HEK293T (cell line): ENCODE data around the gene ITLN1.

Experiments
- CTCF ChIA-PET: fragments of 350-600 bp; formaldehyde crosslinking; extraction: SDS; loops from one replicate; lab custom pipeline; 2021; ENCODE audit warnings: antibody characterized with exemption, inconsistent platforms; lab: Yijun Ruan, JAX
- POLR2A ChIA-PET: fragments of 350-600 bp; formaldehyde crosslinking; extraction: SDS; loops from one replicate; lab custom pipeline; 2020; ENCODE audit warnings: antibody characterized with exemption, inconsistent platforms; lab: Yijun Ruan, JAX
- DNase-seq: peaks from one replicate; pipeline ENCODE4 v3.0.0; 2012; ENCODE audit warnings: mixed read lengths; ENCODE audit errors: extremely low spot score
- ARNT ChIP-seq: fragments of 450-650 bp; IDR thresholded peaks from 2 replicates; pipeline ENCODE4 v1.6.1; 2017; ENCODE audit warnings: mild to moderate bottlenecking
- BHLHE40 ChIP-seq: fragments of 450-650 bp; IDR thresholded peaks from 2 replicates; pipeline ENCODE4 v1.6.1; 2016; ENCODE audit warnings: mild to moderate bottlenecking, moderate library complexity, borderline replicate concordance
- CTBP1 ChIP-seq: fragments of 450-650 bp; IDR thresholded peaks from 2 replicates; pipeline ENCODE4 v1.6.1; 2016; ENCODE audit warnings: borderline replicate concordance
- ELF4 ChIP-seq: fragments of 450-650 bp; IDR thresholded peaks from 2 replicates; pipeline ENCODE4 v1.6.1; 2017; ENCODE audit warnings: antibody characterized with exemption
- FOXA1 ChIP-seq: fragments of 450-650 bp; IDR thresholded peaks from 2 replicates; pipeline ENCODE4 v1.6.1; 2016; ENCODE audit warnings: mild to moderate bottlenecking
- FOXK2 ChIP-seq: fragments of 450-650 bp; IDR thresholded peaks from 2 replicates; pipeline ENCODE4 v1.6.1; 2016; ENCODE audit warnings: mild to moderate bottlenecking
- FOXM1 ChIP-seq: fragments of 450-650 bp; IDR thresholded peaks from 2 replicates; pipeline ENCODE4 v1.6.1; 2017; ENCODE audit warnings: mild to moderate bottlenecking, borderline replicate concordance
- HDGF ChIP-seq: fragments of 450-650 bp; IDR thresholded peaks from 2 replicates; pipeline ENCODE4 v1.6.1; 2017; ENCODE audit warnings: antibody characterized with exemption, borderline replicate concordance
- L3MBTL2 ChIP-seq: fragments of 450-650 bp; conservative IDR thresholded peaks from 2 replicates; pipeline ENCODE4 v1.6.1; 2016; ENCODE audit warnings: mild to moderate bottlenecking
- LEF1 ChIP-seq: fragments of 450-650 bp; IDR thresholded peaks from 2 replicates; pipeline ENCODE4 v1.6.1; 2017; ENCODE audit warnings: mild to moderate bottlenecking, borderline replicate concordance
- NFRKB ChIP-seq: fragments of 450-650 bp; IDR thresholded peaks from 2 replicates; pipeline ENCODE4 v1.6.1; 2016; ENCODE audit warnings: mild to moderate bottlenecking, moderate library complexity
- SP1 ChIP-seq: fragments of 450-650 bp; IDR thresholded peaks from 2 replicates; pipeline ENCODE4 v1.6.1; 2017
- SUZ12 ChIP-seq: fragments of 450-650 bp; IDR thresholded peaks from 2 replicates; pipeline ENCODE4 v1.6.1; 2016; ENCODE audit warnings: mild to moderate bottlenecking
- TARDBP ChIP-seq: fragments of 450-650 bp; IDR thresholded peaks from 2 replicates; pipeline ENCODE4 v1.6.1; 2016
- ZNF384 ChIP-seq: fragments of 450-650 bp; IDR thresholded peaks from 2 replicates; pipeline ENCODE4 v1.6.1; 2016
- TF ChIP-seq, protein P1 (sequence below): fragments of 450-650 bp; IDR thresholded peaks from 2 replicates; pipeline ENCODE4 v1.6.1; 2016

The ITLN1 gene

DNA sequence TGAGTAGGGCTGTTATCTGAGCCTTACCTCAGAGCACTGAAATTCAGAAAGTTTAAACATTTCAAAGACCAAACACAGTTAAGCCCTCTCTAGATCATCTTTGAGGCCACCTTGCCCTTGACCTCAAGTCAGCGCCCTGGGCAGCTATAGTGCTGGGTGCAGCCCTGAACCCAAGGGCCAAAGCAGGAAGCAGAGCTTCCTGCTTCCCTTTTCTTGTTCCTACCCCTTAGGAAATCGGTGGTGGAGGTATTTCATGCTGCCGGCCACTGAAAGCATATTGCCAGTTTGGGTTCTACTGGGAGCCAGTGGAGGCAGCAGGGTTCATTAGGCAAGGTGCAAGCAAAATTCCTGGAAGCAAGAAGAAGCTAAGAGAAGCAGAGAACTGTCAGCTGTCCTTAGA is 48.4 kb downstream of the ITLN1 start:
- ChIA-PET POLR2A (no interaction called here), CTCF (interaction anchor here (3.5 kb wide), 1 partner anchor 115 kb away, joined by 16 read pairs; no protein-coding TSS in a partner anchor)
- no peak for TF ChIP-seq BHLHE40
- no peak for DNase-seq

DNA sequence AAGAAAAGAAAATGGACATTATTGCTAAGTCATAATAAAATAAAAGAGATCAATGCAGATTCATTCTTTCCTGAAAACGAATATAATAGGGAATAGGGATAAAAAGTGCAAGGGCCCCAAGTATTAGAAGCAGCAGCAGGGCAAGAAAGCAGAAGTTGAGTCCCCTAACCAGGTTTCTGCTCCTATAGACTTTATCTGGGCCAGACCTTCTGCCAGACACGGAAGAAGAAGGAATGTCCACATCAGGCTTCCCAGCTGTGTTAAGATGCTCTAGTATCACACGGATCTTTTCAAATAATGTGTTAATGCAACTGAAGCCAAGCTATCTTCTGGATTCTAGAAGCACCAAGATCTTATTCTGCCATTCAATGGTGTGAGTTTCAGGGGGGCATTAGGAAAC is 49.2 kb downstream of the ITLN1 start:
- POLR2A ChIA-PET: no interaction called here
- DNase-seq: no peak
- no peak for TF ChIP-seq ARNT
- TF ChIP-seq SUZ12: no peak
- TF ChIP-seq FOXM1: no peak
- no peak for TF ChIP-seq BHLHE40
- no peak for TF ChIP-seq ZNF384
- no peak for TF ChIP-seq SP1
- TF ChIP-seq LEF1: no peak
- TF ChIP-seq FOXA1: no peak
- no peak for TF ChIP-seq TARDBP
- TF ChIP-seq HDGF: no peak
- TF ChIP-seq CTBP1: no peak
- TF ChIP-seq, protein P1, sequence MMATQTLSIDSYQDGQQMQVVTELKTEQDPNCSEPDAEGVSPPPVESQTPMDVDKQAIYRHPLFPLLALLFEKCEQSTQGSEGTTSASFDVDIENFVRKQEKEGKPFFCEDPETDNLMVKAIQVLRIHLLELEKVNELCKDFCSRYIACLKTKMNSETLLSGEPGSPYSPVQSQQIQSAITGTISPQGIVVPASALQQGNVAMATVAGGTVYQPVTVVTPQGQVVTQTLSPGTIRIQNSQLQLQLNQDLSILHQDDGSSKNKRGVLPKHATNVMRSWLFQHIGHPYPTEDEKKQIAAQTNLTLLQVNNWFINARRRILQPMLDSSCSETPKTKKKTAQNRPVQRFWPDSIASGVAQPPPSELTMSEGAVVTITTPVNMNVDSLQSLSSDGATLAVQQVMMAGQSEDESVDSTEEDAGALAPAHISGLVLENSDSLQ: no peak
- TF ChIP-seq L3MBTL2: no peak
- TF ChIP-seq NFRKB: no peak
- CTCF ChIA-PET: interaction anchor here (0.6 to 3.5 kb wide), 2 partner anchors 115 to 504 kb away, joined by 3 to 16 read pairs; no protein-coding TSS in a partner anchor

DNA sequence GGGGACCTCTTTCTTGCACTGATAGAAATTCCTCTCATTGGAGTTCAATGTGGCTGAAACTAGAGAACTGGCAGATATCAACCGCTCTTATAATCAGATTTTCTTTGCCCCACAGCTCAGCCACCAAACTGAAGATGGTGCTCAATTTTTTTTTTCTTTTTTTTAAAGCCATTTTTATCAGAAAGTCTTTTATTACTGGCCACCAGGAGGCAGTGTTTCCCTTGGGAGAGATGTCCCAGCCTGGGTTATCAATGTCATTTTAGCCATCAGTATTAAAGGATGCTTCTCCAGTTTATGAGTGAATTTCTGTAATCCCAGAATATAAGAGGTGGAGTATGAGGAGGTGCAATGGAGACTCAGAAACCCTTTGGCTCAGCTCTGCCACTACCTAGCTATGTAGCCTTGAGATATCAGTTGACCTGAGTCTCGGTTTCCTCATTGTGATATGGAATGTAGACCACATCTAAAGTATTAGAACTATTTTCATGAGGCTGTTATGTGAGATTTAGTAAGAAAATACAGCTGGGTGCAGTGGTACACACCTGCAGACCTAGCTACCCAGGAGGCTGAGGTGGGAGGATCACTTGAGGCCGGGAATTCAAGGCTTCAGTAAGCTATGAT is 49.9 kb downstream of the ITLN1 start:
- peak; percentile 25 for DNase-seq
- POLR2A ChIA-PET: no interaction called here
- TF ChIP-seq NFRKB: no peak
- peak; percentile 84 for TF ChIP-seq ZNF384
- CTCF ChIA-PET: interaction anchor here (0.6 to 3.5 kb wide), 2 partner anchors 116 to 405 kb away, joined by 4 to 16 read pairs; no protein-coding TSS in a partner anchor

DNA sequence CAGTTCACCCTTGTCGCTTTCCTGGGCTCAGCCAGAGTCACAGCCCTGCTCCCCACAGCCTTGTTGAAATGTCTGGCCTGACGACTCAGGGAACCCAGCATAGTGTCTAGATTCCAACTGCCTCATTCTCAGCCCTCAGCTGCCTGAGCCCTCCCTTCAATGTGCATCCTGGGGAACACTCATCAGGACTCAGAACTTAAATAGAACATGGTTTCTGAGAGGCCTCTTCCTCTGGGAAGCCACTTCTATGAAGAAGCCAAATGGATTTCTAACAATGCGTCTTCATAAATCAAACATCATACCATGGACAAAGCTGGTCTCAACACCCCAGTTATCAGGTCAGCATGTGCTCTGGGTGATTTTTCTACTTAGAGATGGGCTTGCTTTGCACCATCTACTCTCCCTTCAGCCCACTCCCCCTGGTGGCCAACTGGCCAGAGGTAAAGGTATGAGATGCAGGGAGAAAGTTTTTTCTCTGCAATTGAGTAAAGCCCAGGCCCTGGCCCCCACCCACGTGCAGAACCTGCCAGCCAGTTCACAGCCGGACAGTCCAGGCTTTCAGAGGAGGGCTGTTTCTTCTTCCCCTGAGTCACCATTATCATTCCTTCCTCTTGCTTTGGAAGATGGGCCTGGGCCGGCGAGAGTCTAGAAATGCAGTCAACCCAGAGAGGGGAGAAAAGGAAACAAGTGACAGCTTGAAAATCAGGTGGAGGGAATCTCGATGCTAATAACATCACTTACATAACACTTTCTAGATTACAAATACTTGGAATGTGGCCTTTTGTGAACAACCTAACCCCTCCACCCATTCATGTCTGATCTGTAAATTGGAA is 54.4 kb downstream of the ITLN1 start:
- DNase-seq: peak; percentile 71
- no peak for TF ChIP-seq FOXK2
- no peak for TF ChIP-seq LEF1
- TF ChIP-seq HDGF: no peak
- no peak for TF ChIP-seq BHLHE40
- no peak for TF ChIP-seq ELF4
- TF ChIP-seq ARNT: no peak
- no peak for TF ChIP-seq SP1
- TF ChIP-seq L3MBTL2: no peak
- TF ChIP-seq TARDBP: no peak
- no peak for TF ChIP-seq NFRKB
- ChIA-PET POLR2A (no interaction called here), CTCF (no interaction called here)

DNA sequence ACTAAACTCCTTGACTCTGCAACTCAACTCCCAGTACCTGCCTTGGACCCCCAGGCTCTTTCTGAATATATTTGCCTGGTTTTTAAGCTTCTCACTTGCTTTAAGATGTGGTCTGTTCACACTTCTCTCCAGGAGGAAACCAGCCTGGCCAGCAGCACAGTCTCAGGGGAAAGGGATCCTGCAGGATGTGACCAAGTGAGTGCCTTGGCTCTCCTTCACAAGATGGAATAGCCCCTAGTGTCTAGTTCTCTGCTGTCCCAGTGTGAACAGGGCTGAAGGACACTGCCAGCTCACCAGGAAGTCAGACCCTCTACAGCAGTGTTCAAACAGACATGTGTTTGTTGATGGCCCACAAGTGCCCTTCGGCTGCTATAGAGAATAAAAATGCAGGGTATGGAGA is 55.2 kb downstream of the ITLN1 start:
- DNase-seq: no peak
- TF ChIP-seq FOXM1 (no peak), L3MBTL2 (no peak), BHLHE40 (no peak), FOXK2 (no peak), NFRKB (no peak), SP1 (no peak), HDGF (no peak), ZNF384 (no peak), ARNT (no peak), ELF4 (no peak), TARDBP (no peak), LEF1 (no peak)
- TF ChIP-seq, protein P1: no peak
- ChIA-PET CTCF (no interaction called here), POLR2A (no interaction called here)

DNA sequence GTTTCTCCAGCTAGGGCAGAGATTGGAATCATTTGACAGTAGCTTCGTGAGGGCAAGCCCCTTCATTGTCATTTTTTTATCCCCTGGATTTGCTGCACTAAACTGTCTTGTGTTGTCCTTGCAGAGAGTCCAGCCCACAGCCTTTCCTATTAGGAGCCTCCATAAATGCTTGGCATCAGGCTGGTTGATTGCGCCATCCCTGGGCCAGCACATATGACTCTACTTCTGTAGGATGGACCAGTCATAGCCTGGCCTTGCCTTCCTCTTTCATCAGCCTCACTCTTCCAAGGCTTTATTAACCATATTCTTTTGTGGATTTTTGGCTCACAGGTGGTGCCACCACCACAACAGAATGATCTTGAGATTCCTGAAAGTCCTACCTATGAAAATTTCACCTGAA is 57.6 kb downstream of the ITLN1 start:
- no peak for DNase-seq
- POLR2A ChIA-PET: no interaction called here
- CTCF ChIA-PET: no interaction called here
- no peak for TF ChIP-seq FOXA1
- no peak for TF ChIP-seq CTBP1
- no peak for TF ChIP-seq BHLHE40
- TF ChIP-seq, protein P1: no peak
- no peak for TF ChIP-seq SP1
- no peak for TF ChIP-seq FOXK2
- TF ChIP-seq ZNF384: no peak
- no peak for TF ChIP-seq LEF1
